CD14-positive monocyte (primary cell): ENCODE results near the gene XRN1. TPM values are rescaled to one million over a fixed set of nuclear protein-coding genes. Genes with fewer than 3 reads are reported as not detected.
"Not testable (repeated sequence)": the region's sequence is repeated elsewhere in the genome, so short reads cannot be mapped to it uniquely, and the experiment has no call there.

Source experiments
- DNase-seq, 3 donors: peaks; one replicate each; pipeline ENCODE4 v3.0.0-alpha.2; 2011 to 2022
- H2AFZ ChIP-seq: 2 replicates; pipeline ENCODE4 v1.6.0; 2012; ENCODE audit warnings: mild to moderate bottlenecking, low read depth, low read length, inconsistent platforms; ENCODE audit not compliant: insufficient read depth, poor library complexity, severe bottlenecking
- H3K27ac ChIP-seq, 2 donors: 1 replicate in 1 of 2; 2 replicates in 1 of 2; pipeline ENCODE4 v1.5.1; 2012 to 2013; ENCODE audit warnings: low read length in 2 of 2, control low read depth in 1 of 2, inconsistent platforms in 1 of 2, low read depth in 1 of 2, mild to moderate bottlenecking in 1 of 2
- H3K27me3 ChIP-seq, 2 donors: one replicate each; pipeline versions ENCODE4 v1.6.0 to v1.6.1; 2011 to 2013; ENCODE audit warnings: low read length in 2 of 2; ENCODE audit not compliant: control insufficient read depth in 2 of 2, insufficient read depth in 2 of 2
- H3K36me3 ChIP-seq, 2 donors: replicated peaks in 1 of 2; 1 replicate in 1 of 2; 2 replicates in 1 of 2; pipeline versions ENCODE4 v1.5.1 to v1.6.1; 2012 to 2013; ENCODE audit warnings: low read length in 2 of 2, control low read depth in 1 of 2, inconsistent platforms in 1 of 2, mild to moderate bottlenecking in 1 of 2; ENCODE audit not compliant: insufficient read depth in 2 of 2, control insufficient read depth in 1 of 2
- H3K4me1 ChIP-seq, 2 donors: 1 replicate in 1 of 2; 2 replicates in 1 of 2; pipeline versions ENCODE4 v1.5.1 to v1.6.1; 2012 to 2013; ENCODE audit warnings: low read length in 2 of 2, control low read depth in 1 of 2, inconsistent platforms in 1 of 2, mild to moderate bottlenecking in 1 of 2, moderate library complexity in 1 of 2; ENCODE audit not compliant: insufficient read depth in 2 of 2, control insufficient read depth in 1 of 2
- H3K4me2 ChIP-seq: replicated peaks from 2 replicates; pipeline ENCODE3; 2012; ENCODE audit warnings: low read length, moderate library complexity, mild to moderate bottlenecking; ENCODE audit not compliant: poor library complexity, severe bottlenecking; ENCODE audit errors: extremely low read depth
- H3K4me3 ChIP-seq, 3 experiments: fragments of 200-600 bp in 1 of 3; sonication (generic) in 1 of 3; replicated peaks in 1 of 3; 1 replicate in 2 of 3; 2 replicates in 1 of 3; pipeline ENCODE4 v1.5.1; 2011 to 2013; ENCODE audit warnings: low read length in 3 of 3, mild to moderate bottlenecking in 3 of 3, control low read depth in 2 of 3, low read depth in 2 of 3, inconsistent platforms in 1 of 3, moderate library complexity in 1 of 3
- H3K79me2 ChIP-seq: 2 replicates; pipeline ENCODE4 v1.6.0; 2012; ENCODE audit warnings: mild to moderate bottlenecking, control low read depth, inconsistent platforms, low read length, moderate library complexity; ENCODE audit not compliant: insufficient read depth
- H3K9ac ChIP-seq: 2 replicates; pipeline ENCODE4 v1.6.0; 2017; ENCODE audit warnings: low read length, mild to moderate bottlenecking; ENCODE audit not compliant: insufficient read depth, poor library complexity, severe bottlenecking
- H3K9me3 ChIP-seq, 2 donors: replicated peaks in 1 of 2; 1 replicate in 1 of 2; 2 replicates in 1 of 2; pipeline versions ENCODE4 v1.5.1 to v1.6.1; 2012 to 2013; ENCODE audit warnings: low read length in 2 of 2, control low read depth in 1 of 2; ENCODE audit not compliant: control insufficient read depth in 1 of 2, insufficient read depth in 1 of 2
- H4K20me1 ChIP-seq: 2 replicates; pipeline ENCODE4 v1.6.0; 2012; ENCODE audit warnings: mild to moderate bottlenecking, low read length, control low read depth, moderate library complexity; ENCODE audit not compliant: insufficient read depth
- H3K27ac Mint-ChIP-seq, 7 donors: one replicate each; pipeline ENCODE4 v1.8.0; 2020; ENCODE audit warnings: mild to moderate bottlenecking in 7 of 7, mixed read lengths in 7 of 7, moderate library complexity in 6 of 7, inconsistent platforms in 2 of 7
- H3K27me3 Mint-ChIP-seq, 3 donors: one replicate each; pipeline ENCODE4 v1.8.0; 2021 to 2022; ENCODE audit warnings: low read depth in 3 of 3, mild to moderate bottlenecking in 3 of 3, mixed read lengths in 3 of 3, moderate library complexity in 3 of 3, inconsistent platforms in 1 of 3
- H3K36me3 Mint-ChIP-seq, 2 donors: one replicate each; pipeline ENCODE4 v1.8.0; 2020; ENCODE audit warnings: mixed read lengths in 2 of 2, inconsistent platforms in 1 of 2, mild to moderate bottlenecking in 1 of 2
- H3K4me1 Mint-ChIP-seq: one replicate; pipeline ENCODE4 v1.8.0; 2020; ENCODE audit warnings: mild to moderate bottlenecking, mixed read lengths
- H3K4me3 Mint-ChIP-seq, 2 donors: one replicate each; pipeline ENCODE4 v1.8.0; 2020; ENCODE audit warnings: mild to moderate bottlenecking in 2 of 2, mixed read lengths in 2 of 2, moderate library complexity in 1 of 2
- H3K9me3 Mint-ChIP-seq, 7 donors: one replicate each; pipeline ENCODE4 v1.8.0; 2020 to 2022; ENCODE audit warnings: mixed read lengths in 7 of 7, mild to moderate bottlenecking in 6 of 7, moderate library complexity in 6 of 7, inconsistent platforms in 2 of 7
- CTCF ChIP-seq: fragments of 200-600 bp; IDR thresholded peaks from one replicate; pipeline ENCODE4 v1.8.0; 2022; ENCODE audit warnings: antibody characterized with exemption, mild to moderate bottlenecking
- WGBS: methylation state at CpG from one replicate; pipeline ENCODE4 v1.1.5; 2013; ENCODE audit warnings: missing lambda C conversion rate; ENCODE audit not compliant: insufficient coverage; 5-methylcytosine and 5-hydroxymethylcytosine counted together
- intact Hi-C, 2 donors: fragments of 100-400 bp; cut with micrococcal nuclease; formaldehyde crosslinking; loops; one replicate each; pipeline versions ENCODE4 v1.15.0 to v1.15.1; 2023
- polyA plus RNA-seq, 3 donors: library from polyadenylated mRNA; depleted of rRNA in 1 of 3; unstranded in 2 of 3; stranded (reverse) in 1 of 3; fragments of 300-500 nt in 2 of 3; fragments of >200 nt in 1 of 3; fragmentation: Illumina TruSeq in 2 of 3; gene quantifications; 1 replicate in 2 of 3; 2 replicates in 1 of 3; pipeline ENCODE4 v1.2.3, GENCODE V29; 2012 to 2021

The XRN1 gene
- polyA plus RNA-seq, 3 donors, result 8.6 to 47.9 (median 24.3) TPM

DNA sequence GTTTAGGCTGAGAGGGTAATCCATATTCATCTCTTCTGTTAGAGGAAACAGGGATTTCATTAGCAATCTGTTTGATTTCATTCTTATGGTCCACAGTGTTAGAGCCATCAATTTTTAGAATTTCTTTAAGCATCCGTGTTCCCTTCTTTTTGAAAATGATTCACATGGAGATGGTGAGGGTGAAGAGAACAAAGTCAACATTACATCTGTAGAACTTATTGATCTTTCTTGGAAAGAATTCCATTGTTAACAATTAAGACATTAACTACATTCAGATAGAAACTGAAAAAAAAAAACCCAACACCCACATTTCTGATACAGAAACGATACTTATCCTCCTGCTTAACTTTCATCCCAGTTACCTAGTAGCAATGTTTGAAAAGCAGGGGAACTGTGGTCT lies 115.4 kb downstream of the XRN1 start:
- Mint-ChIP-seq H3K9me3 (no peaks in the 10 kb centered on the region), H3K4me1 (no peaks in the 10 kb centered on the region), H3K4me3 (no peak overlapping the region), H3K27me3 (no peaks in the 10 kb centered on the region), H3K36me3 (peaks cover 55 to 62% of the 10 kb centered on the region in 2 donors), H3K27ac (no peak overlapping the region)
- DNase-seq, result no peak
- no CpG with 5 or more reads among the region's 2 CpGs for WGBS
- Histone ChIP-seq H3K4me2 (no peak overlapping the region), H3K9me3 (no peaks in the 10 kb centered on the region), H3K36me3 (peaks cover 72 to 82% of the 10 kb centered on the region in 2 donors), H3K4me3 (no peak overlapping the region), H3K27ac (no peak overlapping the region), H4K20me1 (no peaks in the 10 kb centered on the region), H3K9ac (no peak overlapping the region), H3K27me3 (no peaks in the 10 kb centered on the region), H3K79me2 (no peaks in the 10 kb centered on the region), H3K4me1 (no peaks in the 10 kb centered on the region), H2AFZ (no peak overlapping the region)
- intact Hi-C loops, result no loop called here
- TF ChIP-seq CTCF, result no peak

- WGBS, result no CpG with 5 or more reads among the region's 1 CpG
- H3K9me3 Mint-ChIP-seq, H3K4me3 Mint-ChIP-seq, H4K20me1 ChIP-seq, H3K9ac ChIP-seq, H3K27me3 ChIP-seq, intact Hi-C loops, H3K4me2 ChIP-seq, H3K79me2 ChIP-seq, H3K27ac Mint-ChIP-seq, H3K4me1 ChIP-seq, H3K4me3 ChIP-seq, H3K9me3 ChIP-seq, H2AFZ ChIP-seq, H3K27ac ChIP-seq, DNase-seq, H3K4me1 Mint-ChIP-seq, H3K27me3 Mint-ChIP-seq: not testable (repeated sequence)
- peaks cover 40 to 60% of the 10 kb centered on the region in 2 donors for H3K36me3 Mint-ChIP-seq
- peaks cover 32 to 34% of the 10 kb centered on the region in 2 donors for H3K36me3 ChIP-seq
These were observed 123.4 kb downstream of the XRN1 start for GRCh38 chr3:142324275-142324953.
